Dermis blood vessel endothelial cell (primary cell): Measurements from ENCODE around the gene SLC10A2. TPM values are rescaled to one million over a fixed set of nuclear protein-coding genes. Genes with fewer than 3 reads are reported as not detected.

Source experiments
- DNase-seq: peaks from one replicate; pipeline ENCODE4 v3.0.0; 2010
- total RNA-seq: library from RNA; depleted of rRNA; stranded (reverse); fragments of >200 nt; gene quantifications from 2 replicates; pipeline ENCODE4 v1.2.3, GENCODE V29; 2014

Gene SLC10A2
- total RNA-seq, 1 donor from 2014 or later, result not detected

DNA sequence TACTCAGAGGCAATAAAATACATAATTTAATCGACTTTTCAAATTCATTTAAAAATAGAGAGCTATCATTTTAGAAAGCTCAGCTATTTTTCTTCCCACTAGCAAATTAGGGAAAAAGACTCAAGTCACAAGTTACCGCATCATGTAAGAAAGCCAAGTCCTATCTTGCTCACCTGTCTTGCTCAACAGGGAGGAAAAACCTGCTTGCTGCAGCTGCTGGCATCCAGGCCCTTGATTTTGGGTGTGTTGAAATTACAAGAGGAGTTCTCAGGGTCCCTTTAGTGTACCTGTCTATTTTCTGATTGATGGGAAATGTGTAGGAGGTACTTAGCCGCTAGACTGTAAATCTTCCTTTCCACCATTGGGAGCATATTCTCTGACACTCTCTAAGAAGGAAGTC lies 22.2 kb downstream of the SLC10A2 start:
- DNase-seq, result no peak

- no peak for DNase-seq
These were observed 26.2 kb downstream of the SLC10A2 start for GRCh38 chr13:103040006-103040405.

GRCh38 chr13:103039183-103039582 lies 27.0 kb downstream of the SLC10A2 start:
- DNase-seq, result no peak

GRCh38 chr13:103036268-103036667 lies 29.9 kb downstream of the SLC10A2 start:
- DNase-seq, result no peak

GRCh38 chr13:103033999-103034398 lies 32.2 kb downstream of the SLC10A2 start:
- DNase-seq, result no peak

DNA sequence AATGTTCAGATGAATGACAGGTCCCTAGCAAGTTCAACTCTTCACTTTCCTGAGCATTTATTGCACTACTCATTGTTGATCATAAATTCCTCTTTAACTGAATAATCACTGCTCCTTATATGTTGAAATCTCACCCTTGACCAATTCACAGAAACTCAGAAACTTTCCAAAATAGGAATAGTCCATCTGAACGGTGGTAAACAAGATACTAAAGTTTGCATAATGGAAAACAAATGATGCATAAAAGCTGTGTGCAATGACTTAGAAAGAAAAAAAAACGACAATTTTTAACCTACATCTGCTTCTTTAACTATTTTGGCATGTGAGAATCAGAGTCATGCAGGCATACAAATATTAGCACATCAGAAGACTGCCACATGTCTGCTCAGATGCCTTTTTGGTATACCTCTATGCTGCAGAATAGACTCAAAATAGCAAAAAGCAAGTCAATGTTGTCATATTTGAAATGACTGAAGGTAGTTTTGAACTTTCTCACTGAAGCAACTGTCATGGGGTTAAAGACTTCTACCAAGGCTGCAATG lies 34.8 kb downstream of the SLC10A2 start:
- no peak for DNase-seq

DNA sequence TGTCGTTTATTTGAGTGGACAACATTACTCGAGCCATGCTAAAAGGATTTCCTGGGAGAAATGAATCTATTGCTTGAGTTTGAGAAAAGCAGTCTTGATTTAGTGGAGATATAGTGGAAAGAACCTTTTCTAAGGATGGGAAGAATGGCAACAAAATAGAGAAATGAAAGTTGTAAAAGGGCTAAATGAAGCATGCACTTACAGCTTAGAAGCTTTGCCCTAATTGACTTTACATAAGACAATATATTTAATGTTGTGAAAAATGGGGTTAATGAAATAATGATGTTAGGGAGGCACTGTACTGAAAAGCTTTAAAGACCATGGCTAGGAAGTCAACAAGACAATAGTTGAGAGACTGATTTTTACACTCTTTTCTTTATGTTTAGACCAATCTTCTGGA lies 35.4 kb downstream of the SLC10A2 start:
- no peak for DNase-seq

DNA sequence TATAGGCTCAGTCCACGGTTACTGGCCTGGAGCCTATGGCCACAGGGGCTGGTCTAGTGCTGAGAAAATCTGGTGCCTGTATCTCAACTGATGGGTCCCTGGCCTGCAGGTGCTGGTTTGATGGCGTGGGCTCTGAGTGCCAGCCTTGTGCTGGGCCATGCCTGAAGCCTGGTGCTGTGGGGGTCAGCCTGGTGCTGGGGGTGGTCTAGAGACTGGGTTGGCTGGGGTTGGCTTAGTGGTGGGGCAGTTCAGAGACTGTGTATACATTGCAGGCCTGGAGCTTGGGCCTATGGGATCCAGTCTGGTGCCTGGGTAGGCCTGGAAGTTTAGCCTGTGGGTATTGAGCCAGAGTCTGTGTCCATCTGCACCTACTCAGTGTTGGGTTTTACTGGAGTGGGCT lies 36.4 kb downstream of the SLC10A2 start:
- no peak for DNase-seq

DNA sequence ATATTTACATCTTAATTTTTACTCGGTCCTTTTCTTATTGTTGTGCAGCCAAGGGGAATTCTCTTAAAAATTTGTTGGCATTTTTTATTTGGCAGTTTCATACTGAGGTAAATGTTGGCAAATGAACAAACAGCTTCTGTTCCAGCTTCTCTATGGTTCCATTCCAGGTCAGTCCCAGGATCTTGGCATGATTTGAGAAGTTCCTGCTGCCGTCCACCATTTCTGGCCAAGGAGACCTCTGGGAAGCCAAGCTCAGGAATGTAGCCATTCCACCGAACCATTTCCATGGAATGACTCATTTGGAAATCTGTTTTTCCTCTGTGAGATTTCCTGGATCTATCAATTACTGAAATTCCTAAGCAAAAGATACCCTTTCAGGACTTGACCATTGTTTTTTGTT lies 43.9 kb downstream of the SLC10A2 start:
- no peak for DNase-seq

DNA sequence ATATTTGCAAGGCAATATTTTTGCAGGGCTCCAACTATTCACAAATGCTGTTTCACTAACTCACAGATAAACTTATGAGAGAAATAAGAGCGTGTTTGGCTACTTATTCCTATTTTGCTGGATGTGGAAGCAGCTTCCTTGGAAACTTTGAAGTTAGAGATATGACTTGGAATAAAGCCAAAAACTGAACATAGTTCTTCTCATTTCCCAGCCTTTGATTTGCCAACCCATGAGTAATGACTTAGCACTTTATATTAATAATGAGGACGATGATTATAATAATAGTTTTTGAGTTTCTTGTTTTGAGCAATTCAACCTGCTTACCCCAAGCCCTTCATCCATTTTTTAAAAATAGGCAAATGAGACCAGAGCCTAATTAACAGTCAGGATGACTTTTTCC lies 47.7 kb downstream of the SLC10A2 start:
- DNase-seq, result no peak

DNA sequence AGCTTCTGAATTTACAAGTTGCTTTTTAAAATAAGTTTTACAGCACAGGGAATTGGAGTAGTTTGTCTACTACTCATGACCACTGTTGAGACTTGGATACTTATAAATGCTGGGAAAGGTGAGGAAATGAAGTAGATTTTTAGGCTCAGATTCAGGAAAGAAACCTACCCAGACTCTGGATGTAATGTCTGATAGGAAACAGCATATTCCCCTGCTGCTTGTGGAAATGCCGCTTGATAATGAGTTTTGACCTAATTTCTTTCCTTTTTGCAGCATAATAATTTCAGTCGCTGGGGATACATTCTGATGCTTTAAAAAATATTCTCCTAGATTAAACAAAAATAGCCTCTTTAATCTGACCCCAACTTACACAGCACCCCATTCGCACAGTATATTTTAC lies 53.6 kb downstream of the SLC10A2 start:
- DNase-seq, result no peak

DNA sequence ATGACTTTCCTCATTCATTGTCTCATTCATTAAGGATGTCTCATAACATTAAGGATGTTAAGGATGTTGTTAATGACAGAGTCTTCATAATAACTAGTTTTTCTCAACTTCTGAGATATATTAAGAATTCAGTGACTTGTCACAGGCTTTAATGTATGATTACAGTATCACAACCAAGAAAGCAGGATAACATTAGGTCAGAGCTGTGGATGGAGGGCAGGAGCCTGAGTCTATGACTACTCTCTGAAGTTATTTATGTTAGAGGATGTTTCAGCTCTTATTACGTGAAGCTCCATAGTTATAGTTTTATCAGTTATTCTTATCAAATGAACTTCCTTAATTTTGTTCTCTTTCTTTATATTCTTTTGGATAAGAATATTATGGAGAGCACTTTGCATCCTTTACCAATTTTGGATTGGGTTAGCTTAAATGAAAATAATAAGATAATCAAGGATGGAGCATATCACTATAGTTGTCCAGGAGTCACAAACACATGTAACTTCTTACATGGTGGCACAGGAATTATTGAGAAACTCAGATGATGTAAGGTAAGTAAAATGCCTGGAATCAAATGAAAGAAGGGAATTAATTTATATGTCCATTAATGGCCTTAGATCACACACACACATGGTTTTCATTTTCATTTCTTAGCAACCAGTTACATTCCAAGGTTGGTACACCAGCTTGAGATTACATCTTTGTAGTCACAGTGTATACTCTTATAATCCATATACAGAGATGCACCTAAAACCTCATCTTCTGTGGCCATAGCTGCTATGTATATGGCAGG lies 57.0 kb downstream of the SLC10A2 start:
- DNase-seq, result no peak

DNA sequence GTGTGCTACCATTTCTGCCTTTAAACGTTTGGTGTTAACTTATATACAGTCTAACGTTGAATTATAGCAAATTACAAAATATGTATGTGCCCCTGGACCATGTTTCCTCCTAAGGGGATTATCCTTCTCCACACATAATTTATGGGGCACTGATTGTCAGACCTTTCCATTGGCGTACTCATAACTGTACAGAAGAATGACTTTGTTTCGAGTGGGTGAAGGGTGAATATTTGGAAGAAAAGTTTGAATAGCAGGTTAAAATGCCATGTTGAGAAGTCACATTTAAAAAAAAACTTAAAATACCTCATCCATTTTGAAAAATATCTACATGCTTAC lies 58.8 kb downstream of the SLC10A2 start:
- DNase-seq, result no peak

- DNase-seq, result no peak
These were observed 59.4 kb downstream of the SLC10A2 start for GRCh38 chr13:103006641-103007426.

GRCh38 chr13:103004661-103005345 lies 61.4 kb downstream of the SLC10A2 start:
- no peak for DNase-seq

DNA sequence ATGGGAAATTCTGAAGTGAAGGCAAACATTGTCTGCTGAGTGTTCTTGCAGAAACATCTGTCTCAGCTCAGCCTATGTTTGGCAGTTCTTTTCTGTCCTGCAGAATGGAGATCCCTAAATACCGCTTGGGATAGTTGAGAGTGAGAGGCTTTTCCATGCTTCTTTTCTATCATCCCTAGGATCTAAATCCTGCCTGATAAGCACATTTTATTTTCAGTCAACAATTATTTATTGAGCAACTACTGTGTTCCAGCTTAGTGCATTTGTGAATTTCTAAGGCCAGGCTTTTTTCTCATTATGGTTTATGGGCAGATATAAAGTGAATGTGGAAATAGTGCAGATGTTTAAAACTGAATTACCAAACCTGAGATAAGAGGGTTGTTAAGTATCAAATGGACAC lies 62.6 kb downstream of the SLC10A2 start:
- no peak for DNase-seq

DNA sequence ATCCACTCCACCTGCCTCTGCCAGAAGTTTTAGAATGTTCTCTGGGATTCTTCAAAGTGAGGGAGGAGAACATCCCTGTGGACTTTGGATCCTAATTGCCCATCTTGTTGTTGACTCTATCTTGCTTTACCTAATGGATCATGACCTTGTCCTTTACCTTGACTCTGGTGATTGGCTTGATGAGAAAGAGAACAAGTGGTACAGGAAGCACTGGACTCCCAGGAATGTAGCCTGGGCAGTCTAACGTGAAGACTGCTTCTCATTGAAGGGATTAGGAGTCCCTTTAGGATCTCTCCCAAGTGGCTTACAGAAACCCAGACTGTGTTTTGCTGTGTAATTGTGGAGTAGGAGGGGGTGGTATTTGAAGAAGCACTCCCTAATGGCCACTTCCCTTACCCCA lies 63.9 kb downstream of the SLC10A2 start:
- no peak for DNase-seq

DNA sequence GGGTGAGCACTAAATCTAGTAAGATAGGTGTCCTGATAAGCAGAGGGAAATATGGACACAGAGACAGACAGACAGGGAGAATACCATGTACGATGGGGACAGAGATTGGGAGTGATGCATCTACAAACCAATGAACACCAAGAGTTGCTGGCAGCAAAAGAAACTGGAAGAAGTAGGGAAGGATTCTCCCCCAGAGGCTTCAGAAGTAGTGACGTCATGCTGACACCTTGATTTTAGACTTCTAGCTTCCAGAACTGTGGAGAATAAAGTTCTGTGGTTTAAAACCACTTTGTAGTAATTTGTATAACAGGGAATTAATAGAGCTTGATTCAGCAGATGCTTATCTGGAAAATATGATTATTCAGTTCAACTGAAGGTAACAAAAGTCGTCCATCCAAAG lies 66.1 kb downstream of the SLC10A2 start:
- DNase-seq, result no peak

DNA sequence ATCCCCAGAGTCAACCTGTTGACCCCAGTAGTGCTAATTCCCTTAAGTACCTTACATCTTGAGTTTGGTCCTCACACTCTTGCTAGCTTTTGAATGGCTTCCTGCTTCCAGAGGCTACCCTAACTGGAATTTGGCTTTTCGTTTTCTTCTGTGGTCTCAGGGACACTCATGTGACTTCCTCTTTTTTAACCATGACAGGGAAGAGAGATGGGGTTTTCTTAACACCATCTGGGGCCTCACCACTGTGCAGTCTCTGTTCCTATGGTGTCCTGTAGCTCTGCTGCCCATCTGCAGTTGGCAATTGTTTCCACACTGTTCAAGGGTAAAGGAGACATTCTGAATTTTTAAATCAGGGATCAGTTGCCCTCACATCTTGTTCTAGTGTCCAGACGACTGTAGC lies 66.7 kb downstream of the SLC10A2 start:
- DNase-seq, result no peak
